Effector CD8-positive, alpha-beta T cell (primary cell): Measurements from ENCODE around the gene DLGAP1.
"Not testable (repeated sequence)": the region's sequence is repeated elsewhere in the genome, so short reads cannot be mapped to it uniquely, and the experiment has no call there.

Experiments used
- DNase-seq: peaks from one replicate; lab custom pipeline; 2025; lab: John Stamatoyannopoulos, UW

Gene DLGAP1

GRCh38 chr18:3584897-3585460, 870.1 kb downstream of the DLGAP1 start:
- no peak for DNase-seq

- DNase-seq, result no peak
Measured at GRCh38 chr18:3584266-3584861, 870.7 kb downstream of the DLGAP1 start.

- DNase-seq, result no peak
Measured at GRCh38 chr18:3583873-3584247, 871.2 kb downstream of the DLGAP1 start.

GRCh38 chr18:3583106-3583872, 871.8 kb downstream of the DLGAP1 start:
- not testable (repeated sequence) for DNase-seq

- no peak for DNase-seq
Measured at GRCh38 chr18:3581890-3582289, 873.2 kb downstream of the DLGAP1 start.

GRCh38 chr18:3580523-3581025, 874.5 kb downstream of the DLGAP1 start:
- not testable (repeated sequence) for DNase-seq

GRCh38 chr18:3579701-3580100, 875.4 kb downstream of the DLGAP1 start:
- no peak for DNase-seq

GRCh38 chr18:3578621-3579020, 876.5 kb downstream of the DLGAP1 start:
- DNase-seq, result no peak

GRCh38 chr18:3577281-3577855, 877.7 kb downstream of the DLGAP1 start:
- DNase-seq, result no peak

- DNase-seq, result no peak
Measured at GRCh38 chr18:3572761-3573160, 882.3 kb downstream of the DLGAP1 start.

GRCh38 chr18:3566851-3567250, 888.3 kb downstream of the DLGAP1 start:
- DNase-seq, result no peak

- DNase-seq, result no peak
Measured at GRCh38 chr18:3560755-3561154, 894.4 kb downstream of the DLGAP1 start.

- no peak for DNase-seq
Measured at GRCh38 chr18:3554811-3555427, 900.2 kb downstream of the DLGAP1 start.

GRCh38 chr18:3554091-3554601, 901.0 kb downstream of the DLGAP1 start:
- DNase-seq, result no peak

- DNase-seq, result no peak
Measured at GRCh38 chr18:3552305-3552704, 902.8 kb downstream of the DLGAP1 start.

- DNase-seq, result no peak
Measured at GRCh38 chr18:3547891-3548615, 907.1 kb downstream of the DLGAP1 start.

- DNase-seq, result no peak
Measured at GRCh38 chr18:3546106-3546505, 909.0 kb downstream of the DLGAP1 start.

GRCh38 chr18:3544537-3544936, 910.6 kb downstream of the DLGAP1 start:
- no peak for DNase-seq

GRCh38 chr18:3541549-3542386, 913.3 kb downstream of the DLGAP1 start:
- DNase-seq, result no peak

GRCh38 chr18:3540805-3541548, 914.1 kb downstream of the DLGAP1 start:
- no peak for DNase-seq
